SH-SY5Y (cell line): ENCODE results near the gene NSD1.

Source experiments
- GATA2 ChIP-seq: IDR thresholded peaks from 2 replicates; pipeline ENCODE4 v1.6.1; 2011; ENCODE audit warnings: mild to moderate bottlenecking, low read depth, low read length
- GATA3 ChIP-seq: IDR thresholded peaks from 2 replicates; pipeline ENCODE4 v1.6.1; 2011; ENCODE audit warnings: low read depth, mild to moderate bottlenecking, low read length, moderate library complexity

The NSD1 gene

DNA sequence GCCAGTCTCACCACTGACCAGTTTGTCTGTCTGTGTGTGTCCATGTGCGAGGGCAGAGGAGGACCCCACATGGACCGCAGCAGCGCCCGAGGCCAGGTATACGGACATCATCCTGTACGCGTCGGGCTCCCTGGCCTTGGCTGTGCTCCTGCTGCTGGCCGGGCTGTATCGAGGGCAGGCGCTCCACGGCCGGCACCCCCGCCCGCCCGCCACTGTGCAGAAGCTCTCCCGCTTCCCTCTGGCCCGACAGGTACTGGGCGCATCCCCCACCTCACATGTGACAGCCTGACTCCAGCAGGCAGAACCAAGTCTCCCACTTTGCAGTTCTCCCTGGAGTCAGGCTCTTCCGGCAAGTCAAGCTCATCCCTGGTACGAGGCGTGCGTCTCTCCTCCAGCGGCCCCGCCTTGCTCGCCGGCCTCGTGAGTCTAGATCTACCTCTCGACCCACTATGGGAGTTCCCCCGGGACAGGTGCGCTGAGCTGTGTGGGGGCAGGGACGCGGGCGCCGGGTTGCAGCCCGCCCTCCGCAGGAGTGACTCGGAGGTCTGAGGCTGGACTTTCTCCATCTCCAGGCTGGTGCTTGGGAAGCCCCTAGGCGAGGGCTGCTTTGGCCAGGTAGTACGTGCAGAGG lies 40.4 kb upstream of the NSD1 start:
- TF ChIP-seq GATA3: no peak
- TF ChIP-seq GATA2: no peak

DNA sequence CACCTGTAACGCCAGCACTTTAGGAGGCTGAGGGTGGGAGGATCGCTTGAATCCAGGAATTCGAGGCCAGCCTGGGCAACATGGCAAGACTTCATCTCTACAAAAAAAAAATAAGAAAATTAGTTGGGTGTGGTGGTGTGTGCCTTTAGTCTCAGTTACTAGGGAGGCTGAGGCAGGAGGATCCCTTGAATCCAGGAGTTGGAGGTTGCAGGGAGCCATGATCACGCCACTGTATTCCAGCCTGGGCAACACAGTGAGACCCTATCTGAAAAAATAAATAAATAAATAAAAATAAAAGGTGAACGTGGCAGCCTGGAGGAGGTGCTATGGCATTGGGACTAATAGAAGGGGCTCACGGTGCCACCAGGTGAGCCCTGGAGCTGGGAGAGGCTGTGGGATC lies 39.8 kb upstream of the NSD1 start:
- TF ChIP-seq GATA3 (no peak), GATA2 (no peak)

DNA sequence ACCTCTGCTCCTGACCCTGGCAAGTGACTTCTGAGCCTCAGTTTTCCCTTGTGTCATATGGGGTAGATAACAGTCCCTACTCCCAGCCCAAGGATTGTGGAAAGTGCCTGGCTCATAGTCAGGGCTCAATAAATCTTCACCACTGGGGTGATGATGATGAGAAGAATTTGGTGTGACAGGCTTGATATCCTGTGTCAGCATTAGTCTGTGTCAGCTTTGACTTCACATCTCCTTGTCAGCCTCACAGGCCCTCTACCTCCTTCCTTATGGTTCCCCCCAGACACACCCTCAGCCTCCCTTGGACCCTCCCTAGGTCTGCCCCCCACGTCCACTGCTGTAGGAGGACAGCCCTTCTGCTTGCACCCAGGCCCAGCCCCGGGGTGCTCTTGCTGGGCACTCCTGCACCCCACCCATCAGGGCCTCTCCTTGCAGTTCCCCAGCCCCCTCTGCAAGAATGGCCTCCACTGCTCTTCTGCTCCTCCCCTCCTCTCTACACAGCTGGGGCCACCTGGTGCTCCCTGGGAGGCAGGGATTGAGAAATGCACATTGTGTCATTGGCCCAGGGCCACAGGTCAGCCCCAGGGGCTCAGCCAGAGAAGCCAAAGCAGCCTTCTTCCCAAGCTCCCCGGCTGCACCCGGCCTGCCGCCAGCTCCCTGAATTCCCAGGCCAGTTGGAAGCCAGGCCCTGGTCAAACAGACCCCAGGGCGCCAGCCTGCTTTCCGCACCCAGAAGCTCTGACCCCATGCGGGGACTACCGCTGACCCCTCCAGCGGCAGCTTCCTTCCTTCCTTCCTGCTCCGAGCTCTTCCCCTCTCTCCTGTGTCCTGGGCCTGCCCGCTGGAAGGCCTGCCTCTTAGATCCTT lies 39.1 kb upstream of the NSD1 start:
- TF ChIP-seq GATA2 (no peak), GATA3 (no peak)

DNA sequence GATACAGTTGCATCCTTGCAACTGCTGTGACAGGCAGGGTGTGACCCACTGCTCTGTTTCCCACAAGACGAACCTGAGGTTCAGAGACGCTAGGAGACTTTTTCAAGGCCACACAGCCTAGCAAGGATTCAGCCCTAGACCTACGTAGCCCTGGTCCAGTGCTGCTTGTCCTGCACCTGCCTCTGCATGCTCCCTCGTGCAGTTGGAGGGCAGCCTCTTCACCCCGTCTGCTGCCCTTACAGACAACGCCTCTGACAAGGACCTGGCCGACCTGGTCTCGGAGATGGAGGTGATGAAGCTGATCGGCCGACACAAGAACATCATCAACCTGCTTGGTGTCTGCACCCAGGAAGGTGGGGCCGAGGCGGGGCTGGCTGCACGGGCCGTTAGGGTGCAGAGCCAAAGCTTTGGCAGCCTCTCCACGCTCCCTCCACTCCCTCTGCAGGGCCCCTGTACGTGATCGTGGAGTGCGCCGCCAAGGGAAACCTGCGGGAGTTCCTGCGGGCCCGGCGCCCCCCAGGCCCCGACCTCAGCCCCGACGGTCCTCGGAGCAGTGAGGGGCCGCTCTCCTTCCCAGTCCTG lies 38.4 kb upstream of the NSD1 start:
- TF ChIP-seq GATA2: no peak
- TF ChIP-seq GATA3: no peak

DNA sequence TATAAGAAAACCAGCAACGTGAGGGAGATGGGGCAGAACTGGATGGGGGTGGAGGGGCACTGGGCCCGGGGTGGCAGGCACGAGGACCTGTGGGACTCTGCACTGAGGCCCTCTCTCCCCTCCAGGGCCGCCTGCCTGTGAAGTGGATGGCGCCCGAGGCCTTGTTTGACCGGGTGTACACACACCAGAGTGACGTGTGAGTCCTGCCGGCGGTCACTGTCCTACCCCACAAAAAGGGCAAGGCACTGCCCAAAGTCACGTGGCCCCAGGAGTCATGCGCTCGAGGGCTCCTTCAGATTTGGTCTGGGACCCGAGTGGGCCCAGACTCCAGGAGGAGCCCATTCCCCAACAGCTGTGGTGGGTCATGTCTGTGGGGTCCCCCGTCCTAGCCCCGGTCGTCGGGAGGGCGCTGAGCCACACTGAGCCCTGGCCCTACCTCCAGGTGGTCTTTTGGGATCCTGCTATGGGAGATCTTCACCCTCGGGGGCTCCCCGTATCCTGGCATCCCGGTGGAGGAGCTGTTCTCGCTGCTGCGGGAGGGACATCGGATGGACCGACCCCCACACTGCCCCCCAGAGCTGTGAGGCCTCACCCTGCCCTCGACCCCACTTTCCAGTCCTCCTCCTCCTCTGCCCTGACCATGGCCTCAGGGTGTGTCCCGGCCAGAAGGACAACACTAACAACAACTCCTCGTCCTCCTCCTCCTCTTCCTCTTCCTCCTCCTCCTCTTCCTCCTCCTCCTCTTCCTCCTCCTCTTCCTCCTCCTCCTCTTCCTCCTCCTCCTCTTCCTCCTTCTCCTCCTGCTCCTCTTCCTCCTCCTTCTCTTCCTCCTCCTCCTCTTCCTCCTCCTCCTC lies 37.2 kb upstream of the NSD1 start:
- no peak for TF ChIP-seq GATA2
- no peak for TF ChIP-seq GATA3

DNA sequence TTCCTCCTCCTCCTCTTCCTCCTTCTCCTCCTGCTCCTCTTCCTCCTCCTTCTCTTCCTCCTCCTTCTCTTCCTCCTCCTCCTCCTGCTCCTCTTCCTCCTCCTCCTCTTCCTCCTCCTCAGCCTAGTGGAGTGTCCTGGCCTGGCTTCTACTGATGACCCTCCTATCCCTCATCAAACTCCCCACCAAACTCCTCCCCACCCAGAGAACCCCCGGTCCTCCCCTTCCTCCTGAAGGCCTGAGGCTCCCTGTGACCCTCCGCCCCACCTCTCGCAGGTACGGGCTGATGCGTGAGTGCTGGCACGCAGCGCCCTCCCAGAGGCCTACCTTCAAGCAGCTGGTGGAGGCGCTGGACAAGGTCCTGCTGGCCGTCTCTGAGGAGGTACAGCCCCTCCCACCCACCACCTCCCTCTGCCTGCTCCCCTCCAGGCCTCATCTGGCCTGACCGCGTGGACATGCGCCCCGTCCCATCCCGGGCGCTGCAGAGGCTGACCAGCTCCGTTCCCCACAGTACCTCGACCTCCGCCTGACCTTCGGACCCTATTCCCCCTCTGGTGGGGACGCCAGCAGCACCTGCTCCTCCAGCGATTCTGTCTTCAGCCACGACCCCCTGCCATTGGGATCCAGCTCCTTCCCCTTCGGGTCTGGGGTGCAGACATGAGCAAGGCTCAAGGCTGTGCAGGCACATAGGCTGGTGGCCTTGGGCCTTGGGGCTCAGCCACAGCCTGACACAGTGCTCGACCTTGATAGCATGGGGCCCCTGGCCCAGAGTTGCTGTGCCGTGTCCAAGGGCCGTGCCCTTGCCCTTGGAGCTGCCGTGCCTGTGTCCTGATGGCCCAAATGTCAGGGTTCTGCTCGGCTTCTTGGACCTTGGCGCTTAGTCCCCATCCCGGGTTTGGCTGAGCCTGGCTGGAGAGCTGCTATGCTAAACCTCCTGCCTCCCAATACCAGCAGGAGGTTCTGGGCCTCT lies 36.3 kb upstream of the NSD1 start:
- TF ChIP-seq GATA2 (no peak), GATA3 (no peak)

DNA sequence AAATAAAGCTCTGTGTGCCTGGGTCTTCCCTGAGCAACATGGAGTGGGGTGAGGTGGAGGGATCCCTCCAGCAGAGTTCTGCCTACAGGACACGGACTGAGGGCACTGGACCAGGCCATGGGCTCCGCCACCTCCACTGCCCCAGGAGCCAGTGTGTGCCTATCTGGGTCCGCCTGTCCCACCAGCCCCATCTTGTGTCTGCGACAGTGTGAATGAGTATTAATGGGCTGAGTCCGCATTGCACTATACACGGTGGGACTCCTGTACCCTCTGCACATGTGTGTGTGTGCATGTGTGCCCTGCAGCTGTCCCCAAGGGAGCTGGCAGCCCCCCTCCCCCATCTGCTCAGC lies 35.5 kb upstream of the NSD1 start:
- TF ChIP-seq GATA2 (no peak), GATA3 (no peak)

DNA sequence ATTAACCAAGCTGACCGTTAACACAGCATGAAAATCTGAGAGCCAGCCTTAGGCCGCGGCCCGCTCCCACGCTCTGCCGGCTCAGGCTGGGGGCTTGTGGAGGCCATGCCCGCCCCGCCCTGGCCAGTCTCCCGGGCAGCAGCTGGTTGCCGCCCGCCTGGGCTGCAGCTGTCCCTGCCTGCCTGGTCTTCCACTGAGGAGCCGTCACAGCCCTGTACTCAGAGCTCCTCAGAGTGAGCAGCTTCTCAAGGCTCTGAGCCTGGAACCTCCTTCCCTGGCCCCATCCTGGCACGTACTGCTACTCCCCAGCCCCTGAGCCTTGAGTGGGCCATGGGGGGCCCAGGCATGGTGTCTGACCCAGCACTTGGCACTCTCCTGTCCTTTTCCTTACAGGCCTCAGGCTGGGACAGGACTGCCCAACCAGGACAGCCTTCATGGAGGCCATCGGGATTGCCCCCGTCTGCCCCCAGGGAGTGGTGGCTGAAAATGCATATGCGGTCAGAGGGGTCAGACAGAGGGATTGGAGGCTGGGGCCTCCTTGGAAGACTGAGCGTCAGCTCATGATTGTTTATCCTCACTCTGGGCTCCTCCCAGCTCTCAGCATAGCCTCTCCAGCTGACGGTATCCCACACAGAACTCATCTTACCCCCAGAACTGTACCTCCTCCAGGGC lies 35.0 kb upstream of the NSD1 start:
- TF ChIP-seq GATA2 (no peak), GATA3 (no peak)

DNA sequence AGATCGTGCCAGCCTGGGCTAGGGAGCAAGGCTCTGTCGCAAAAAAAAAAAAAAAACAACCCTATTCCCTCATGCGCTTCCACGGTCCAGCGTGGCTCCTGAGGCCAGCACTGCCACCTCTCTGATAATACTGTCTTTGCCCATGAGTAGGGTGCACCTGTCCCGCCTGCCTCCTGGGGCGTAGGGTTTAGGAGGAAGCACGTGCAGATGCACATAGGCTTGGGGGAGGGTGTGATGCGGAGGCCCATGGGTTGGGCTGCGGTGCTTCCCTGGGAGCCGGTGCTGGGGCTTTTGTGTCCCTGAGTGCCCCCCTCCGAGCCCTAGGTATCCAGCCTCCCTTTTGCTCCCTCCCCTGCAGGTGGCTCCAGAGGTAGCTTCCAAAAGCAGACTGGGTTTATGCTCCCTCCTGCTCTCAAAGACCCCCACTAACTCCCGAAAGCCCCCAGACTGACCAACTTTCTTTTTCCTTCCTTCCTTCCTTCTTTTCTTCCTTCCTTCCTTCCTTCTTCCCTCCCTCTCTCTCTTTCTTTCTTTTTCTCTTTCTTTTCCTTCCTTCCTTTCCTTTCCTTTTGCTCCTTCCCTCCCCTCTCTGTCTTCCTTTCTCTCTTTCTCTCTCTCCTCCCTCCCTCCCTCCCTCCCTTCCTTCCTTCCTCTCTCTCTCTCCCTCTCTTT lies 34.0 kb upstream of the NSD1 start:
- TF ChIP-seq GATA3 (no peak), GATA2 (no peak)

DNA sequence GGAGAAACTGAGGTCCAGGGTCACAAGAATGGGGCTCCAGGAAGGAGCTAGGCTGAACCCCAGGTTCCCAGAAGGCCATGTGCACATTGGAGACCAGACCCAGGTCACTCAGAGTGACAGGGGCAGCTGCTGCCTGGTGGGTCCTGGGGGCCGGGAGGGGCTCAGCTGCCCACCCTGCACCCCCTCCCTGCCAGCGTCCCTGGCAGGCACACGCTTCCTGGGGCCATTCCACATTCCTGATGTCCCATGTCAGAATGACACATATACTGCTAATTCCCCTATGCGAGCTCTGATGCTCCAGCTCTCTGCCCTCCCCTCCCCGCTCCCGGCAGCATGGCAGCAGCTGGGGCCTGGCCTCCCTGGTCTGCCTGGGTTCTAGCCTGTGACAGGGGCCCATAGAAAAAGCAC lies 32.9 kb upstream of the NSD1 start:
- TF ChIP-seq GATA3: no peak
- TF ChIP-seq GATA2: no peak

DNA sequence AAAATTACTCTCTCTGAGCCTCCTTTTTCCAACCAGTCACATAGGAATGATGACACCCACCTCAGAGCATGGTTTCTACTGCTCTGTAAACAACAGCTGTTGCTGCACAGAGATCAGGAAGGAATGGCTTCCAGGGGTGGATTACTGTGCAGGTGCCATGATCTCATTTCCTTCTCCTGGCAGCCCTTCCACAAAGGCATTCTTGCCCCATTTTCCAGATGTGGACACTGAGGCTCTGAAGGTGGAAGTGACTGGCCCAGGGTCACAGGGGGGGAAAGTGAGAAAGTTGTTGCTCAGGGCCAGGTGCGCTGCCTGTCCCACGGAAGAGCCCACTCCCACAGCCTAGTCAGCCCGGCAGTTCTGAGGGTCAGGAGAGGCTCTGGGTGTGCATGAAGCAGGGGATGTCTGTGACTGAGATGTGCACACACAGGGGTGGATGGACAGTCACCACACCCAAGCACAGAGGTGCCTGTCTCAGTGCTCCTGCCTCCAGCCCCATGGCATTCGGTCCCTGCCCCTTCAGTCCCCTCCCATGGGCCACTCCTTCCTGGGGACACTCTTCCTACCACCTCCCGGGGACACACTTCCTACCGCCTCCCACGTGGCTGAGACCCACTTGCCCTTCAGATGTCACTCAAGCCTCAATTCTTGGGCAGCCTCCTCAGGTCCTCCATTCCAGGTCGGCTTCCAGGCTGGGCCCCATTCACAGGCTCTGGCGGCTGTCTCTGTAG lies 29.9 kb upstream of the NSD1 start:
- TF ChIP-seq GATA2 (no peak), GATA3 (no peak)

DNA sequence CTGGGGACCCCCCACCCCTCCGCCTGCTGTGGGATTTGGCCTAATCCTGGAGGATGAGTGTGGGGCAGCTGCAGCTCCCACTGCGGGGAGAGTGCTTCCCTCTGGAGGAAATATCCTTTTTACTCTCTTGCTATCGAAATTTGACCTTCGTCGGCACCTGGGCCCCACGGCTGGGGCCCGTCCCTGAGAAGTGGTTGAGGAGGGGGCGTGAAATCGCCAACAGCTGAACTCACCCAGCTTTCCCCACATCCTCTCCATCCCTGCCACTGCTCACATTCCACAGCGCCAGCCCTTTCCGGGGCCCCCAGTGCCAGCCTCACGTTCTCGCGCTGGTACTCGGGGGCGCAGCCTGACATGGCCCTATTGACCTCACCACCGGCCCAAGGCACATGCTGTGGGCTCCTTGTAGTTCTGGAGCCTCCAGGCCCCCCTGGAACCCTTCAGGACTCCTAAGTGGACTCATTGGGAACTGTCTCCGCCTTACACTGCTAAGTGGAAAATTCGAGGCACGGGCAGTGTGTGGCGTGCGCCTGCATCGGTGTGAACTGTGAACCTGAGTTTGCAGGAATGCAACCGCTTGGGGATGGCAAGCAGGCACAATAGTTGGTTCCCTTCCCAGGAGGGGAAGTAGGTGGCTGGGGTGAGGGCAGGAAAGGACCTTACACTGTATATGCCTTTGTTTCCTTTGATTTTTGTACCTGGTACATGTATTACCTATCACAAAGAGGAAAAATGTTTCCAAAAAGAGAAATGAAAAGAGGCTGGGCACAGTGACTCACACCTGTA lies 27.7 kb upstream of the NSD1 start:
- TF ChIP-seq GATA2 (no peak), GATA3 (no peak)
